Esophagus muscularis mucosa (tissue), 3 donors: ENCODE measurements around the gene ARHGAP40.

Experiments used
- EP300 ChIP-seq: sonication (generic); formaldehyde crosslinking; IDR thresholded peaks from one replicate; pipeline ENCODE4 v1.6.1; 2017; ENCODE audit warnings: antibody characterized with exemption
- TF ChIP-seq, protein P1 (sequence below), 3 experiments: fragments of 200-600 bp in 2 of 3; fragments of 450-650 bp in 1 of 3; sonication (generic) in 2 of 3; IDR thresholded peaks; one replicate each; pipeline ENCODE4 v1.5.1; 2017 to 2019; ENCODE audit warnings: antibody characterized with exemption in 3 of 3, mild to moderate bottlenecking in 2 of 3, moderate library complexity in 1 of 3

DNA sequence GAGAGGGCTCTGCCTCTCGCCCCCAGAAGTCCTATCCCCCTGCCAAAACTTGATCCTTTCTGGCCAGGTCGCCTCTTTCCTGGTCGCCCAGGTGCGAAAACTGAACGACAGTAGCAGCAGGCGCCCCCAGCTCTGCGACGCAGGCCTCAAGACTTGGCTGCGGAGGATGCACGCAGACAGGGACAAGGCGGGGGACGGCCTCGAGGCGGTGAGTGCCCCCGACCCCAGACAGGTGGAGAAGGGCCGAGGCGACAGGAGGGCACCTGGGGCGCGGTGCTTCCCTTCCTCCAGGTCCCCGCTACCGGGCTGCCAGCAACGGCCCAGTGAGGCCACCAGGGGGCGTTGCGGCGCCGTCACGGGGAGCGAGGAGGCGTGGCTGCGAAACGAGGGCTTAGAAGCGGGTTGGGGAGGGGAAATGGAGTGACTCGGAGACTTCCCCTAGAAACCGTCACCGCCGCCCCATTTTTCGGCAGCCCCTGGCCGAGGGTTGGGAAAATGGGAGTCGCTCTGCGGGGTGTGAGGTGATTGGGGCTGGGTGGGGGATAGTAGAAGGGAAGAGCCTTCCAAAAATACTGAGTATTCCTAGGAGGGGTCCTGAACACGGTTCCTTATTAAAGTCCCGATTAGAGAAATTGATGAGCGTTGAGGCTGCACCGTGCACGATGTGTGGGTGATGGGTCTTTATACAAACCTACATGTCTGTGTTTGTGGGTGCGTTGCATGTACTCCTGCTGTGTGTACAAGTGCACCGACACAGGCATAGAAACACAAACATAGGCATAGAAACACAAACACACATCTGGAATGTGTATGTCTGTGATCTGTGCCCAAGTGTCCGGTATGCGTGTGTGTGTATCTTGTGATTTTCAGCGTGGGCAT, 44.6 kb downstream of the ARHGAP40 start:
- TF ChIP-seq, protein P1, sequence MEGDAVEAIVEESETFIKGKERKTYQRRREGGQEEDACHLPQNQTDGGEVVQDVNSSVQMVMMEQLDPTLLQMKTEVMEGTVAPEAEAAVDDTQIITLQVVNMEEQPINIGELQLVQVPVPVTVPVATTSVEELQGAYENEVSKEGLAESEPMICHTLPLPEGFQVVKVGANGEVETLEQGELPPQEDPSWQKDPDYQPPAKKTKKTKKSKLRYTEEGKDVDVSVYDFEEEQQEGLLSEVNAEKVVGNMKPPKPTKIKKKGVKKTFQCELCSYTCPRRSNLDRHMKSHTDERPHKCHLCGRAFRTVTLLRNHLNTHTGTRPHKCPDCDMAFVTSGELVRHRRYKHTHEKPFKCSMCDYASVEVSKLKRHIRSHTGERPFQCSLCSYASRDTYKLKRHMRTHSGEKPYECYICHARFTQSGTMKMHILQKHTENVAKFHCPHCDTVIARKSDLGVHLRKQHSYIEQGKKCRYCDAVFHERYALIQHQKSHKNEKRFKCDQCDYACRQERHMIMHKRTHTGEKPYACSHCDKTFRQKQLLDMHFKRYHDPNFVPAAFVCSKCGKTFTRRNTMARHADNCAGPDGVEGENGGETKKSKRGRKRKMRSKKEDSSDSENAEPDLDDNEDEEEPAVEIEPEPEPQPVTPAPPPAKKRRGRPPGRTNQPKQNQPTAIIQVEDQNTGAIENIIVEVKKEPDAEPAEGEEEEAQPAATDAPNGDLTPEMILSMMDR (IDR thresholded peaks at IDR 0.05) = peak; percentile 92 to 94 (median 92)
- no peak for TF ChIP-seq EP300
